NCI-H82 (cell line): ENCODE results near the gene CAMK1.
"Not testable (repeated sequence)": the region's sequence is repeated elsewhere in the genome, so short reads cannot be mapped to it uniquely, and the experiment has no call there.

ENCODE experiments used
- DNase-seq: peaks from one replicate; lab custom pipeline; 2025; lab: John Stamatoyannopoulos, UW

CAMK1 gene

GRCh38 chr3:9776896-9777693 lies 7.3 kb upstream of the CAMK1 start:
- DNase-seq = no peak

- not testable (repeated sequence) for DNase-seq
Measured at GRCh38 chr3:9771007-9771406, 1.3 kb upstream of the CAMK1 start.

- DNase-seq = no peak
Measured at GRCh38 chr3:9770276-9770812, 597 bp upstream of the CAMK1 start.

GRCh38 chr3:9769012-9769411 lies 735 bp downstream of the CAMK1 start:
- DNase-seq = no peak

- DNase-seq = no peak
Measured at GRCh38 chr3:9768141-9768775, 1.5 kb downstream of the CAMK1 start.

GRCh38 chr3:9767418-9767817 lies 2.3 kb downstream of the CAMK1 start:
- no peak for DNase-seq

GRCh38 chr3:9765865-9766264 lies 3.9 kb downstream of the CAMK1 start:
- no peak for DNase-seq

- no peak for DNase-seq
Measured at GRCh38 chr3:9762871-9763270, 6.9 kb downstream of the CAMK1 start.

GRCh38 chr3:9761919-9762318 lies 7.8 kb downstream of the CAMK1 start:
- DNase-seq = no peak

GRCh38 chr3:9760779-9761505 lies 8.8 kb downstream of the CAMK1 start:
- no peak for DNase-seq

GRCh38 chr3:9757427-9757826 lies 12.3 kb downstream of the CAMK1 start:
- DNase-seq = no peak

- DNase-seq = no peak
Measured at GRCh38 chr3:9754678-9755077, 15.1 kb downstream of the CAMK1 start.

GRCh38 chr3:9750556-9751411 lies 19.0 kb downstream of the CAMK1 start:
- no peak for DNase-seq

- peak; percentile 99 for DNase-seq
Measured at GRCh38 chr3:9749645-9750555, 19.8 kb downstream of the CAMK1 start, which contains the start of gene OGG1. TSS of gene OGG1 (plus strand) at chr3:9749952. CDS start at chr3:9750287, 335 bp downstream.

- peak; percentile 80 for DNase-seq
Measured at GRCh38 chr3:9749296-9749644, 20.5 kb downstream of the CAMK1 start.

GRCh38 chr3:9748031-9748430 lies 21.7 kb downstream of the CAMK1 start:
- DNase-seq = no peak

GRCh38 chr3:9747267-9747666 lies 22.5 kb downstream of the CAMK1 start:
- no peak for DNase-seq

- no peak for DNase-seq
Measured at GRCh38 chr3:9746330-9746729, 23.4 kb downstream of the CAMK1 start.

- no peak for DNase-seq
Measured at GRCh38 chr3:9745521-9745920, 24.2 kb downstream of the CAMK1 start.

GRCh38 chr3:9744162-9744561 lies 25.6 kb downstream of the CAMK1 start:
- no peak for DNase-seq

GRCh38 chr3:9743548-9743947 lies 26.2 kb downstream of the CAMK1 start:
- DNase-seq = no peak
